ENCODE results near the gene KRT31. TPM values are rescaled to one million over a fixed set of nuclear protein-coding genes. Genes with fewer than 3 reads are reported as not detected.

The KRT31 gene
- total and polyA plus RNA-seq, 2 of the 8 experiments (the other 6 are each of a cell fraction or from before 2014, with no cell fraction given): not detected

DNA sequence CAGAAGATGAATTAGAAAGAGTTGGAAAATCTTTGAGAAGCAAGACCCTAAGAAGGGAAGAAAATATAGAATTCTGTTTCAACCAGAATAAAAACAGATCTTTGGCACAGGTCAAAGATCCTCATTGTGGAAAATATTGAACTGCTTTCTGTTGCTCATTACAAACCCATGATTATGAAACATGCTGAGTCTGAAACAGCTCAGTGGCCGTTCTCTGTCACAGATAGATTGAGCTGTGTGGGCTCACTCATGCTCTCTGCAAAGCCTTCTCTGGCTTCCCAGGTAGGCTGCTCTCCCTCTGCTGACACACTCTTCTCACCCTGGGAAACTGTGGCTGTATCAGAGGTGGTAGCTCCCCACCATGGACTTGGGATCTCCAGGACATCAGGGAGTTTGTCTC is 46.8 kb upstream of the KRT31 start (continued):
- TF ChIP-seq, protein P1, sequence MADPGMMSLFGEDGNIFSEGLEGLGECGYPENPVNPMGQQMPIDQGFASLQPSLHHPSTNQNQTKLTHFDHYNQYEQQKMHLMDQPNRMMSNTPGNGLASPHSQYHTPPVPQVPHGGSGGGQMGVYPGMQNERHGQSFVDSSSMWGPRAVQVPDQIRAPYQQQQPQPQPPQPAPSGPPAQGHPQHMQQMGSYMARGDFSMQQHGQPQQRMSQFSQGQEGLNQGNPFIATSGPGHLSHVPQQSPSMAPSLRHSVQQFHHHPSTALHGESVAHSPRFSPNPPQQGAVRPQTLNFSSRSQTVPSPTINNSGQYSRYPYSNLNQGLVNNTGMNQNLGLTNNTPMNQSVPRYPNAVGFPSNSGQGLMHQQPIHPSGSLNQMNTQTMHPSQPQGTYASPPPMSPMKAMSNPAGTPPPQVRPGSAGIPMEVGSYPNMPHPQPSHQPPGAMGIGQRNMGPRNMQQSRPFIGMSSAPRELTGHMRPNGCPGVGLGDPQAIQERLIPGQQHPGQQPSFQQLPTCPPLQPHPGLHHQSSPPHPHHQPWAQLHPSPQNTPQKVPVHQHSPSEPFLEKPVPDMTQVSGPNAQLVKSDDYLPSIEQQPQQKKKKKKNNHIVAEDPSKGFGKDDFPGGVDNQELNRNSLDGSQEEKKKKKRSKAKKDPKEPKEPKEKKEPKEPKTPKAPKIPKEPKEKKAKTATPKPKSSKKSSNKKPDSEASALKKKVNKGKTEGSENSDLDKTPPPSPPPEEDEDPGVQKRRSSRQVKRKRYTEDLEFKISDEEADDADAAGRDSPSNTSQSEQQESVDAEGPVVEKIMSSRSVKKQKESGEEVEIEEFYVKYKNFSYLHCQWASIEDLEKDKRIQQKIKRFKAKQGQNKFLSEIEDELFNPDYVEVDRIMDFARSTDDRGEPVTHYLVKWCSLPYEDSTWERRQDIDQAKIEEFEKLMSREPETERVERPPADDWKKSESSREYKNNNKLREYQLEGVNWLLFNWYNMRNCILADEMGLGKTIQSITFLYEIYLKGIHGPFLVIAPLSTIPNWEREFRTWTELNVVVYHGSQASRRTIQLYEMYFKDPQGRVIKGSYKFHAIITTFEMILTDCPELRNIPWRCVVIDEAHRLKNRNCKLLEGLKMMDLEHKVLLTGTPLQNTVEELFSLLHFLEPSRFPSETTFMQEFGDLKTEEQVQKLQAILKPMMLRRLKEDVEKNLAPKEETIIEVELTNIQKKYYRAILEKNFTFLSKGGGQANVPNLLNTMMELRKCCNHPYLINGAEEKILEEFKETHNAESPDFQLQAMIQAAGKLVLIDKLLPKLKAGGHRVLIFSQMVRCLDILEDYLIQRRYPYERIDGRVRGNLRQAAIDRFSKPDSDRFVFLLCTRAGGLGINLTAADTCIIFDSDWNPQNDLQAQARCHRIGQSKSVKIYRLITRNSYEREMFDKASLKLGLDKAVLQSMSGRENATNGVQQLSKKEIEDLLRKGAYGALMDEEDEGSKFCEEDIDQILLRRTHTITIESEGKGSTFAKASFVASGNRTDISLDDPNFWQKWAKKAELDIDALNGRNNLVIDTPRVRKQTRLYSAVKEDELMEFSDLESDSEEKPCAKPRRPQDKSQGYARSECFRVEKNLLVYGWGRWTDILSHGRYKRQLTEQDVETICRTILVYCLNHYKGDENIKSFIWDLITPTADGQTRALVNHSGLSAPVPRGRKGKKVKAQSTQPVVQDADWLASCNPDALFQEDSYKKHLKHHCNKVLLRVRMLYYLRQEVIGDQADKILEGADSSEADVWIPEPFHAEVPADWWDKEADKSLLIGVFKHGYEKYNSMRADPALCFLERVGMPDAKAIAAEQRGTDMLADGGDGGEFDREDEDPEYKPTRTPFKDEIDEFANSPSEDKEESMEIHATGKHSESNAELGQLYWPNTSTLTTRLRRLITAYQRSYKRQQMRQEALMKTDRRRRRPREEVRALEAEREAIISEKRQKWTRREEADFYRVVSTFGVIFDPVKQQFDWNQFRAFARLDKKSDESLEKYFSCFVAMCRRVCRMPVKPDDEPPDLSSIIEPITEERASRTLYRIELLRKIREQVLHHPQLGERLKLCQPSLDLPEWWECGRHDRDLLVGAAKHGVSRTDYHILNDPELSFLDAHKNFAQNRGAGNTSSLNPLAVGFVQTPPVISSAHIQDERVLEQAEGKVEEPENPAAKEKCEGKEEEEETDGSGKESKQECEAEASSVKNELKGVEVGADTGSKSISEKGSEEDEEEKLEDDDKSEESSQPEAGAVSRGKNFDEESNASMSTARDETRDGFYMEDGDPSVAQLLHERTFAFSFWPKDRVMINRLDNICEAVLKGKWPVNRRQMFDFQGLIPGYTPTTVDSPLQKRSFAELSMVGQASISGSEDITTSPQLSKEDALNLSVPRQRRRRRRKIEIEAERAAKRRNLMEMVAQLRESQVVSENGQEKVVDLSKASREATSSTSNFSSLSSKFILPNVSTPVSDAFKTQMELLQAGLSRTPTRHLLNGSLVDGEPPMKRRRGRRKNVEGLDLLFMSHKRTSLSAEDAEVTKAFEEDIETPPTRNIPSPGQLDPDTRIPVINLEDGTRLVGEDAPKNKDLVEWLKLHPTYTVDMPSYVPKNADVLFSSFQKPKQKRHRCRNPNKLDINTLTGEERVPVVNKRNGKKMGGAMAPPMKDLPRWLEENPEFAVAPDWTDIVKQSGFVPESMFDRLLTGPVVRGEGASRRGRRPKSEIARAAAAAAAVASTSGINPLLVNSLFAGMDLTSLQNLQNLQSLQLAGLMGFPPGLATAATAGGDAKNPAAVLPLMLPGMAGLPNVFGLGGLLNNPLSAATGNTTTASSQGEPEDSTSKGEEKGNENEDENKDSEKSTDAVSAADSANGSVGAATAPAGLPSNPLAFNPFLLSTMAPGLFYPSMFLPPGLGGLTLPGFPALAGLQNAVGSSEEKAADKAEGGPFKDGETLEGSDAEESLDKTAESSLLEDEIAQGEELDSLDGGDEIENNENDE (IDR thresholded peaks at IDR 0.05; ENCODE audit: insufficient replicate concordance, low read length): no peak
- TF ChIP-seq RAD21 (IDR thresholded peaks at IDR 0.05 in 1 of 2, conservative IDR thresholded peaks at IDR 0.05 in 1 of 2; ENCODE audit: low read depth in 2 of 2, low read length in 2 of 2) (no peak), RXRA (IDR thresholded peaks at IDR 0.05; ENCODE audit: insufficient read depth, low read depth, low read length) (no peak), KDM1A (IDR thresholded peaks at IDR 0.05; ENCODE audit: borderline replicate concordance, low read length) (no peak)
- TF ChIP-seq, protein P2, sequence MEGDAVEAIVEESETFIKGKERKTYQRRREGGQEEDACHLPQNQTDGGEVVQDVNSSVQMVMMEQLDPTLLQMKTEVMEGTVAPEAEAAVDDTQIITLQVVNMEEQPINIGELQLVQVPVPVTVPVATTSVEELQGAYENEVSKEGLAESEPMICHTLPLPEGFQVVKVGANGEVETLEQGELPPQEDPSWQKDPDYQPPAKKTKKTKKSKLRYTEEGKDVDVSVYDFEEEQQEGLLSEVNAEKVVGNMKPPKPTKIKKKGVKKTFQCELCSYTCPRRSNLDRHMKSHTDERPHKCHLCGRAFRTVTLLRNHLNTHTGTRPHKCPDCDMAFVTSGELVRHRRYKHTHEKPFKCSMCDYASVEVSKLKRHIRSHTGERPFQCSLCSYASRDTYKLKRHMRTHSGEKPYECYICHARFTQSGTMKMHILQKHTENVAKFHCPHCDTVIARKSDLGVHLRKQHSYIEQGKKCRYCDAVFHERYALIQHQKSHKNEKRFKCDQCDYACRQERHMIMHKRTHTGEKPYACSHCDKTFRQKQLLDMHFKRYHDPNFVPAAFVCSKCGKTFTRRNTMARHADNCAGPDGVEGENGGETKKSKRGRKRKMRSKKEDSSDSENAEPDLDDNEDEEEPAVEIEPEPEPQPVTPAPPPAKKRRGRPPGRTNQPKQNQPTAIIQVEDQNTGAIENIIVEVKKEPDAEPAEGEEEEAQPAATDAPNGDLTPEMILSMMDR (IDR thresholded peaks at IDR 0.05; ENCODE audit: control extremely low read depth in 1 of 3, insufficient read depth in 1 of 3, low read depth in 1 of 3, low read length in 3 of 3): no peak
- TF ChIP-seq, protein P3, sequence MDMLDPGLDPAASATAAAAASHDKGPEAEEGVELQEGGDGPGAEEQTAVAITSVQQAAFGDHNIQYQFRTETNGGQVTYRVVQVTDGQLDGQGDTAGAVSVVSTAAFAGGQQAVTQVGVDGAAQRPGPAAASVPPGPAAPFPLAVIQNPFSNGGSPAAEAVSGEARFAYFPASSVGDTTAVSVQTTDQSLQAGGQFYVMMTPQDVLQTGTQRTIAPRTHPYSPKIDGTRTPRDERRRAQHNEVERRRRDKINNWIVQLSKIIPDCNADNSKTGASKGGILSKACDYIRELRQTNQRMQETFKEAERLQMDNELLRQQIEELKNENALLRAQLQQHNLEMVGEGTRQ (IDR thresholded peaks at IDR 0.05; ENCODE audit: low read length): no peak
